Measurements from ENCODE around the gene FABP1. TPM values are rescaled to one million over a fixed set of nuclear protein-coding genes. Genes with fewer than 3 reads are reported as not detected.

FABP1 gene
- total and polyA plus RNA-seq, 7 donors = 0.52 to 4.5 (median 0.89) TPM; not detected in 2

- TF ChIP-seq CTCF (IDR thresholded peaks at IDR 0.05) = no peak
- Histone ChIP-seq H3K27me3 (ENCODE audit: insufficient read depth in 3 of 3, low read length in 2 of 3) (no peaks in the 10 kb centered on the region), H3K27ac (no peak overlapping the region), H3K4me3 (no peak overlapping the region), H3K9me3 (peaks cover 9% of the 10 kb centered on the region), H3K36me3 (ENCODE audit: insufficient read depth in 1 of 2, low read depth in 1 of 2) (no peaks in the 10 kb centered on the region), H3K4me1 (no peaks in the 10 kb centered on the region)
- ATAC-seq (no peak), DNase-seq (no peak)
- WGBS, 3 donors = 88 to 91% (median 89%) methylated on average over 1 of the region's 1 CpG
- intact Hi-C loops (cut with DNase I) = no loop called here
These were observed 16.4 kb upstream of the FABP1 start for GRCh38 chr2:88144271-88144670.

- no peak for ATAC-seq
- Histone ChIP-seq H3K4me3 (no peak overlapping the region), H3K36me3 (ENCODE audit: insufficient read depth in 1 of 2, low read depth in 1 of 2) (no peaks in the 10 kb centered on the region), H3K27ac (no peak overlapping the region), H3K9me3 (peaks cover 3% of the 10 kb centered on the region), H3K4me1 (no peaks in the 10 kb centered on the region), H3K27me3 (ENCODE audit: insufficient read depth in 3 of 3, low read length in 2 of 3) (no peaks in the 10 kb centered on the region)
- intact Hi-C loops (cut with DNase I) = no loop called here
- DNase-seq = no peak
- WGBS, 3 donors = 95 to 100% (median 97%) methylated on average over 2 of the region's 2 CpGs
- no peak for TF ChIP-seq CTCF (IDR thresholded peaks at IDR 0.05)
These were observed 14.1 kb upstream of the FABP1 start for GRCh38 chr2:88141952-88142351.

GRCh38 chr2:88139804-88140203 is 11.9 kb upstream of the FABP1 start:
- TF ChIP-seq CTCF (IDR thresholded peaks at IDR 0.05) = no peak

GRCh38 chr2:88139203-88139702 is 11.4 kb upstream of the FABP1 start:
- H3K9me3 ChIP-seq = peaks cover 3% of the 10 kb centered on the region
- no peak overlapping the region for H3K27ac ChIP-seq
- no peaks in the 10 kb centered on the region for H3K27me3 ChIP-seq (ENCODE audit: insufficient read depth in 3 of 3, low read length in 2 of 3)
- DNase-seq = no peak
- WGBS, 3 donors = 60 to 66% (median 64%) methylated on average over 2 of the region's 2 CpGs
- intact Hi-C loops (cut with DNase I) = no loop called here
- no peak for ATAC-seq
- no peak overlapping the region for H3K4me3 ChIP-seq
- no peaks in the 10 kb centered on the region for H3K4me1 ChIP-seq
- H3K36me3 ChIP-seq (ENCODE audit: insufficient read depth in 1 of 2, low read depth in 1 of 2) = no peaks in the 10 kb centered on the region
- TF ChIP-seq CTCF (IDR thresholded peaks at IDR 0.05) = no peak

More at GRCh38 chr2:88139804-88140203, 11.9 kb upstream of the FABP1 start:
- WGBS, 3 donors = 79 to 86% (median 84%) methylated on average over 6 of the region's 6 CpGs
- ATAC-seq = no peak
- DNase-seq = no peak
- Histone ChIP-seq H3K9me3 (peaks cover 3% of the 10 kb centered on the region), H3K4me1 (no peaks in the 10 kb centered on the region), H3K27ac (no peak overlapping the region), H3K4me3 (no peak overlapping the region), H3K36me3 (ENCODE audit: insufficient read depth in 1 of 2, low read depth in 1 of 2) (no peaks in the 10 kb centered on the region), H3K27me3 (ENCODE audit: insufficient read depth in 3 of 3, low read length in 2 of 3) (no peaks in the 10 kb centered on the region)
- intact Hi-C loops (cut with DNase I) = no loop called here

GRCh38 chr2:88137833-88138232 is 10.0 kb upstream of the FABP1 start:
- WGBS, 3 donors = 95 to 98% (median 97%) methylated on average over 4 of the region's 4 CpGs

More at GRCh38 chr2:88137833-88138232, 10.0 kb upstream of the FABP1 start:
- TF ChIP-seq CTCF (IDR thresholded peaks at IDR 0.05) = no peak
- DNase-seq (no peak), ATAC-seq (no peak)
- intact Hi-C loops (cut with DNase I) = no loop called here
- H3K4me3 ChIP-seq = no peak overlapping the region
- H3K27me3 ChIP-seq (ENCODE audit: insufficient read depth in 3 of 3, low read length in 2 of 3) = no peaks in the 10 kb centered on the region
- no peak overlapping the region for H3K27ac ChIP-seq
- peaks cover 3% of the 10 kb centered on the region for H3K9me3 ChIP-seq
- no peaks in the 10 kb centered on the region for H3K4me1 ChIP-seq
- no peaks in the 10 kb centered on the region for H3K36me3 ChIP-seq (ENCODE audit: insufficient read depth in 1 of 2, low read depth in 1 of 2)
